SK-N-SH (cell line): Measurements from ENCODE around the gene GPR22.

Source experiments
- CTCF ChIP-seq: fragments of 200-600 bp; sonication (generic); IDR thresholded peaks from 2 replicates; pipeline ENCODE4 v1.6.1; 2017; ENCODE audit warnings: antibody characterized with exemption, mild to moderate bottlenecking, moderate library complexity
- EP300 ChIP-seq, 2 experiments: IDR thresholded peaks; 2 replicates each; pipeline versions ENCODE4 v1.4.0 to v1.6.1; 2012; ENCODE audit warnings: borderline replicate concordance in 1 of 2, low read depth in 1 of 2, low read length in 1 of 2
- EZH2phosphoT487 ChIP-seq: fragments of 200-600 bp; sonication (generic); IDR thresholded peaks from 2 replicates; pipeline ENCODE4 v1.6.1; 2017; ENCODE audit warnings: low read depth, mixed run types, mild to moderate bottlenecking, antibody characterized with exemption, moderate library complexity, borderline replicate concordance
- FOXJ3 ChIP-seq: sonication (generic); formaldehyde crosslinking; IDR thresholded peaks from 2 replicates; pipeline ENCODE4 v1.5.1; 2020; ENCODE audit warnings: mild to moderate bottlenecking, missing genetic modification reagents
- FOXM1 ChIP-seq: IDR thresholded peaks from 2 replicates; pipeline ENCODE4 v1.4.0; 2012; ENCODE audit warnings: low read depth, mild to moderate bottlenecking
- MAX ChIP-seq: IDR thresholded peaks from 2 replicates; pipeline ENCODE4 v1.4.0; 2012; ENCODE audit warnings: low read depth
- NRF1 ChIP-seq: IDR thresholded peaks from 2 replicates; pipeline ENCODE4 v1.6.1; 2012; ENCODE audit warnings: low read depth, mild to moderate bottlenecking, low read length
- POLR2AphosphoS5 ChIP-seq: IDR thresholded peaks from 2 replicates; pipeline ENCODE4 v1.6.1; 2012; ENCODE audit warnings: low read depth, low read length
- RAD21 ChIP-seq: IDR thresholded peaks from 2 replicates; pipeline ENCODE4 v1.6.1; 2012; ENCODE audit warnings: mild to moderate bottlenecking, low read length
- RFX5 ChIP-seq: IDR thresholded peaks from 2 replicates; pipeline ENCODE4 v1.6.1; 2012; ENCODE audit warnings: mild to moderate bottlenecking, improper control_type of control experiment, low read length
- SIN3A ChIP-seq: IDR thresholded peaks from 2 replicates; pipeline ENCODE4 v1.6.1; 2012; ENCODE audit warnings: low read depth, mild to moderate bottlenecking, low read length, moderate library complexity, borderline replicate concordance
- TCF12 ChIP-seq: IDR thresholded peaks from 2 replicates; pipeline ENCODE4 v1.4.0; 2012

GRCh38 chr7:107505997-107506673, 36.3 kb downstream of the GPR22 start:
- TF ChIP-seq CTCF, result no peak
- TF ChIP-seq EZH2phosphoT487, result no peak
- no peak for TF ChIP-seq RAD21
- TF ChIP-seq SIN3A, result no peak
- TF ChIP-seq MAX, result no peak
- no peak for TF ChIP-seq EP300 (IDR thresholded peaks at IDR 0.05; ENCODE audit: borderline replicate concordance in 1 of 2, low read depth in 1 of 2, low read length in 1 of 2)
- TF ChIP-seq RFX5, result no peak
- TF ChIP-seq POLR2AphosphoS5, result no peak
- no peak for TF ChIP-seq FOXM1
- TF ChIP-seq TCF12, result no peak
- no peak for TF ChIP-seq NRF1
- no peak for TF ChIP-seq FOXJ3 (CRISPR knock-in tag)
